ENCODE data around the gene KRTAP10-11.
A peak's percentile ranks its signal among the peaks of the same experiment; 100 is the strongest.

Gene KRTAP10-11

DNA sequence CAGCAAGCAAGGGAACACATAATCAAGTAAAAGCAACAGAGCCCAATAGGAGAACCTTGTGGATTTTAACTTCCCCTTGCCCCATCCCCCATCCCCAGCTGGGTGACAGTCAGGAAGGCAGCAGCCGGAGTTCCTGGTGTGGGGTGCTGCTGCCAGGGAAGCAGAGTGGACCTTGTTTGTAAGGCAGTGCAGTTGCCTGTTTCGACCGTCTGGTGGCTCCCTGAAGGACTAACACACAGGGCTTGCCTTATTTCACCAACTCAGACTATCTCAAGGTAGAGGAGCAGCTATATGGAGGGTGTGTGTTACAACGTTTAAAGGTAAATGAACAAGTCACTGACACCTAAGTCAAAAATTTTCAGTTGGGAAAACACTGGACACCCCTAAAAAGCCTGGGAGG, 27.7 kb upstream of the KRTAP10-11 start:
- H3K9me3 ChIP-seq = peaks cover 0 to 13% (median 3%) of the 10 kb centered on the region in 3 donors
- peaks cover 0 to 27% of the 10 kb centered on the region in 2 donors for H3K27me3 ChIP-seq
- peak in 1 of 2 donors; percentile 55 for DNase-seq
- intact Hi-C loops (cut with DNase I; ENCODE audit: low total_unique reads) = no loop called here
- H3K27ac ChIP-seq = no peak overlapping the region
- H3K4me3 ChIP-seq = no peak overlapping the region
- TF ChIP-seq, protein P1, sequence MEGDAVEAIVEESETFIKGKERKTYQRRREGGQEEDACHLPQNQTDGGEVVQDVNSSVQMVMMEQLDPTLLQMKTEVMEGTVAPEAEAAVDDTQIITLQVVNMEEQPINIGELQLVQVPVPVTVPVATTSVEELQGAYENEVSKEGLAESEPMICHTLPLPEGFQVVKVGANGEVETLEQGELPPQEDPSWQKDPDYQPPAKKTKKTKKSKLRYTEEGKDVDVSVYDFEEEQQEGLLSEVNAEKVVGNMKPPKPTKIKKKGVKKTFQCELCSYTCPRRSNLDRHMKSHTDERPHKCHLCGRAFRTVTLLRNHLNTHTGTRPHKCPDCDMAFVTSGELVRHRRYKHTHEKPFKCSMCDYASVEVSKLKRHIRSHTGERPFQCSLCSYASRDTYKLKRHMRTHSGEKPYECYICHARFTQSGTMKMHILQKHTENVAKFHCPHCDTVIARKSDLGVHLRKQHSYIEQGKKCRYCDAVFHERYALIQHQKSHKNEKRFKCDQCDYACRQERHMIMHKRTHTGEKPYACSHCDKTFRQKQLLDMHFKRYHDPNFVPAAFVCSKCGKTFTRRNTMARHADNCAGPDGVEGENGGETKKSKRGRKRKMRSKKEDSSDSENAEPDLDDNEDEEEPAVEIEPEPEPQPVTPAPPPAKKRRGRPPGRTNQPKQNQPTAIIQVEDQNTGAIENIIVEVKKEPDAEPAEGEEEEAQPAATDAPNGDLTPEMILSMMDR (IDR thresholded peaks at IDR 0.05) = no peak
- no peaks in the 10 kb centered on the region for H3K36me3 ChIP-seq
- H3K4me1 ChIP-seq = no peaks in the 10 kb centered on the region

DNA sequence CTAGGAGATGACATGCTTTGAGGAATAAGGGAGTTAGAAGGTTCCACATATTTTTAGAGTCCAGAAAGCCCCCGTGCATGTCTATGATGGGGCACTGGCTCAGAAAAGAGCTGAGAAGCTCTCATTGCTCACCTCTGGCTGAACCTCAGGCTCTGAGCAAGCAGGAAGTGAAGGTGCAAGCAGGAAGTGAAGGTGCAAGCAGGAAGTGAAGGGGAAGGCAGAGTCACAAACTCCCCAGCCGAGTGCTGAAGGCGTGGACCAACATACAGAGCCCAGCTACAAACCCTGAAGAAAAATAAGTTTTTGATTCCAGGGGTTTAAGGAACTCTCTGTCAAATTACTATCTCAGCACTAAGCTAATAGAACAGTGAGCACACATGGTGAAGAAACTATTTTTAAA, 27.3 kb upstream of the KRTAP10-11 start:
- H3K27ac ChIP-seq = no peak overlapping the region
- intact Hi-C loops (cut with DNase I; ENCODE audit: low total_unique reads) = no loop called here
- H3K4me3 ChIP-seq = no peak overlapping the region

DNA sequence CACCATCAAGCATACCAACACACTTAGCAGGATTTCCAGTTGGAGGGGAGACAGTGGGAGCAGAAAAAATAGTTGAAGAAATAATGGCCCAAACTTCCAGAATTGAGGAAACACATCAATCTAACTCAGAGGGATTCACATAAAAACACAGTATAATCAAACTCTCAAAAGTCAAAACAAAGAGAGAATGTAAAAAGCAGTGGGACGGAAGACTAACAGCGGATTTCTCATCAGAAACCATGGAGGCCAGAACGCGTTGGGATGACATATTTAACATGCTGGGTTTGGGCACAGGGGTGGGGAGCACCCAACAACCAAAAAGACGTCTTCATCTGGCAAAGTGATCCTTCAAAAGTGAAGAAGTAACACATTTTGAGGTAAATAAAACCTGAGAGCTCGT, 26.3 kb upstream of the KRTAP10-11 start:
- intact Hi-C loops (cut with DNase I; ENCODE audit: low total_unique reads) = no loop called here
- H3K9me3 ChIP-seq = peaks cover 0 to 23% (median 3%) of the 10 kb centered on the region in 3 donors
- no peak overlapping the region for H3K27ac ChIP-seq
- no peak overlapping the region for H3K4me3 ChIP-seq
- H3K36me3 ChIP-seq = no peaks in the 10 kb centered on the region
- H3K4me1 ChIP-seq = no peaks in the 10 kb centered on the region
- peaks cover 0 to 13% of the 10 kb centered on the region in 2 donors for H3K27me3 ChIP-seq
- TF ChIP-seq, protein P1 (IDR thresholded peaks at IDR 0.05) = no peak
- DNase-seq = no peak

More for the DNA sequence above, 27.3 kb upstream of the KRTAP10-11 start:
- peaks cover 0 to 14% (median 3%) of the 10 kb centered on the region in 3 donors for H3K9me3 ChIP-seq
- no peaks in the 10 kb centered on the region for H3K4me1 ChIP-seq
- H3K36me3 ChIP-seq = no peaks in the 10 kb centered on the region
- peaks cover 0 to 23% of the 10 kb centered on the region in 2 donors for H3K27me3 ChIP-seq
- no peak for DNase-seq
- TF ChIP-seq, protein P1 (IDR thresholded peaks at IDR 0.05) = no peak

DNA sequence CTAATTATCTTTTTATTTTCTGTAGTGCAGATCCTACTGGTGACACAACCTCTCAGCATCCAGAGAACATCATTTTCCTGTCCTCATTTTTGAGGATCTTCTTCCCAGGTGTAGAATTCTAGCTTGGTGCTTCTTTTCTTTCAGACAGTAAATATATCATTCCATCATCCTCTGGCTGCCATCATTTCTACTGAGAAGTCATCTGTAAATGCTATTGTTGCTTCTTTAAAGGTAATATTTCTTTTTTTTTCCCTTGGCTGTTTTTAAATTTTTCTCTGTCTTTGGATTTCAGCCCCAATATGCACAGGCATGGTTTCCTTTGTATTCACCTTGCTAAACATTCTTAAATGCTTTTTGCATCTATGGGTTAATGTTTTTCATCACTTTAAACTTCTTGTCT, 22.6 kb upstream of the KRTAP10-11 start:
- Histone ChIP-seq H3K36me3 (no peaks in the 10 kb centered on the region), H3K27ac (no peak overlapping the region), H3K27me3 (peaks cover 0 to 21% of the 10 kb centered on the region in 2 donors), H3K4me1 (no peaks in the 10 kb centered on the region), H3K4me3 (no peak overlapping the region), H3K9me3 (peaks cover 0 to 23% (median 3%) of the 10 kb centered on the region in 3 donors)
- DNase-seq = no peak
- TF ChIP-seq, protein P1 (IDR thresholded peaks at IDR 0.05) = no peak
- intact Hi-C loops (cut with DNase I; ENCODE audit: low total_unique reads) = no loop called here

DNA sequence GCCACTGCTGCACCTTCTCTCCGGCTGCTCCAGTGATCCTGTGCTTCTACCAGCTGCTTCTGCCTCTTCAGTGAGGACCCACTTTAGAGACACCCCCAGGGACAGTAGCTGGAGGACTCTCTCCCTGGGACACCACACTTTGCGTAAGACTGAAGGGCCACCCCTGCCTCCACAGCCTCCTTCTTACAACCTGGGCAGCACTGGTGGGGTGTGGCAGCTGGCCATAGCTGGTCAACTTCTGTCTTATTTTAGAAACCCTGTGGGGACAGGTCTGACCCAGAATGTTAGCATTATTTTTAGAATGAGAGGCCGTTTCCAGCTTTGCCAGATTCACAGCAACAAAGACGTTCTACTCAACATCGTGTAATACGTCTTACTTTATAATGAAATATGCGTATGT, 20.5 kb upstream of the KRTAP10-11 start:
- no peak overlapping the region for H3K27ac ChIP-seq
- H3K4me3 ChIP-seq = no peak overlapping the region
- TF ChIP-seq, protein P1 (IDR thresholded peaks at IDR 0.05) = no peak
- intact Hi-C loops (cut with DNase I; ENCODE audit: low total_unique reads) = no loop called here
- no peak for DNase-seq
- peaks cover 0 to 27% of the 10 kb centered on the region in 2 donors for H3K27me3 ChIP-seq
- H3K9me3 ChIP-seq = peaks cover 3 to 28% (median 9%) of the 10 kb centered on the region in 3 donors
- H3K36me3 ChIP-seq = no peaks in the 10 kb centered on the region
- no peaks in the 10 kb centered on the region for H3K4me1 ChIP-seq

DNA sequence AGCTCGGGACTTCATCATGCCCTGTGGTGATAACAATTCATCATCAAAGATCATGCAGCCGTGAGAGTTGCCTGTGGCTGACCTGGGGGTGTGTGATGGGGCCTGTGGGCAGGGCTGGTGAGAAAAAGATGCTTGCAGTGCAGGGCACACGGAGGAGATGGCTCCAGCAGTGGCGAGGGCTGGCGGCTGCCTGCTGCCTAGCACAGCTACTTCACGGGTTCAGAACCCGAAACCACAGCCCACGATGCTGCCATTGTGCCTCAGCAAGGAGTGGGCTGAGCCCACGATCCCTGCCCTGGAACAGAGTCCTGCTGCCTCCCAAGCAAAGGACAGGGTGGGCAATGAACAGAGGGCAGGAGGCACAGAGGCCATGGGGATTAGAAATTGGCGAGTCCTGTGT, 20.0 kb upstream of the KRTAP10-11 start:
- intact Hi-C loops (cut with DNase I; ENCODE audit: low total_unique reads) = no loop called here
- TF ChIP-seq, protein P1 (IDR thresholded peaks at IDR 0.05) = no peak
- no peak for DNase-seq

More for the DNA sequence above, 20.0 kb upstream of the KRTAP10-11 start:
- Histone ChIP-seq H3K4me3 (no peak overlapping the region), H3K27ac (no peak overlapping the region), H3K4me1 (no peaks in the 10 kb centered on the region), H3K9me3 (peaks cover 7 to 33% (median 14%) of the 10 kb centered on the region in 3 donors), H3K27me3 (peaks cover 0 to 27% of the 10 kb centered on the region in 2 donors), H3K36me3 (no peaks in the 10 kb centered on the region)

All from tibial artery (tissue), 4 donors.